Brain pericyte (primary cell): ENCODE data around the gene RGS2.

Source experiments
- DNase-seq: peaks from one replicate; pipeline ENCODE4 v3.0.0-alpha.2; 2012; ENCODE audit warnings: low read depth, low spot score

RGS2 gene

GRCh38 chr1:192808518-192809306 lies at the start of gene RGS2:
Gene RGS2 (plus strand): TSS chr1:192809039. CDS start chr1:192809072, 33 bp downstream.
- DNase-seq, result peak; percentile 85

GRCh38 chr1:192759104-192759503 lies 49.7 kb upstream of the RGS2 start:
- no peak for DNase-seq

- DNase-seq, result no peak
Measured at GRCh38 chr1:192762265-192762664, 46.6 kb upstream of the RGS2 start.

GRCh38 chr1:192763243-192763642 lies 45.6 kb upstream of the RGS2 start:
- DNase-seq, result no peak

- no peak for DNase-seq
Measured at GRCh38 chr1:192763756-192764155, 45.1 kb upstream of the RGS2 start.

GRCh38 chr1:192764675-192765074 lies 44.2 kb upstream of the RGS2 start:
- no peak for DNase-seq

GRCh38 chr1:192766009-192766625 lies 42.7 kb upstream of the RGS2 start:
- DNase-seq, result no peak

GRCh38 chr1:192766876-192767275 lies 42.0 kb upstream of the RGS2 start:
- no peak for DNase-seq

- no peak for DNase-seq
Measured at GRCh38 chr1:192767798-192768197, 41.0 kb upstream of the RGS2 start.

GRCh38 chr1:192768463-192768862 lies 40.4 kb upstream of the RGS2 start:
- no peak for DNase-seq

GRCh38 chr1:192771341-192771740 lies 37.5 kb upstream of the RGS2 start:
- DNase-seq, result no peak

- no peak for DNase-seq
Measured at GRCh38 chr1:192775631-192776030, 33.2 kb upstream of the RGS2 start.

GRCh38 chr1:192776206-192776605 lies 32.6 kb upstream of the RGS2 start:
- DNase-seq, result no peak

- no peak for DNase-seq
Measured at GRCh38 chr1:192776998-192777397, 31.8 kb upstream of the RGS2 start.

GRCh38 chr1:192783791-192784190 lies 25.0 kb upstream of the RGS2 start:
- DNase-seq, result no peak

- no peak for DNase-seq
Measured at GRCh38 chr1:192784397-192784796, 24.4 kb upstream of the RGS2 start.

- DNase-seq, result no peak
Measured at GRCh38 chr1:192786576-192786975, 22.3 kb upstream of the RGS2 start.

- DNase-seq, result no peak
Measured at GRCh38 chr1:192787914-192788585, 20.8 kb upstream of the RGS2 start.

- no peak for DNase-seq
Measured at GRCh38 chr1:192789871-192790270, 19.0 kb upstream of the RGS2 start.

GRCh38 chr1:192792628-192793027 lies 16.2 kb upstream of the RGS2 start:
- DNase-seq, result no peak

GRCh38 chr1:192793983-192794767 lies 14.7 kb upstream of the RGS2 start:
- no peak for DNase-seq

- no peak for DNase-seq
Measured at GRCh38 chr1:192794768-192795035, 14.1 kb upstream of the RGS2 start.
